ENCODE data around the gene TRO.

DNA sequence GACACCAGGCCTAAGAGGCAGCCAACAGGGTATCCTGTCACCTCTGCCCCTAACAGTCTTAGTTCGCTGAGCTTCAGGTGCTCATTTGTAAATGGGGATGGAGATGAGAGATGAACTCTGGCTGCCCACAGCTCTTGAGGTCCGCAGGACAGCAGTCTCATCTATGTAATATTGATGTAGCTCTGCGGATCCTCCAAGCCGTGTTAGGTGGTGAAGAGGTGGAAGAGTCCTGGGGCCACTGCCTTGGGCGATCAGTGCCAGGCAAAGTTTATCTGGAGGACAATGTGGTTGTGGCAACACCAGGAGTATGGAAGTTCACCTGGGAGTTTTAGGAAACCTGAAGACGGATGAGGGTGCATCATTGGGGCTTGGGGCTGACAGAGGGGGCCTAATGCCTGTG, 13.4 kb downstream of the TRO start:
- no peak for TF ChIP-seq RB1 (IDR thresholded peaks at IDR 0.05; ENCODE audit: low read depth)
- TF ChIP-seq SIX5 (IDR thresholded peaks at IDR 0.05; ENCODE audit: borderline replicate concordance in 1 of 2, insufficient read depth in 1 of 2, low read depth in 1 of 2, low read length in 2 of 2): no peak
- TF ChIP-seq RFX5 (IDR thresholded peaks at IDR 0.05; ENCODE audit: low read depth, low read length): no peak
- TF ChIP-seq FOXA3 (CRISPR knock-in tag; conservative IDR thresholded peaks at IDR 0.05 in 1 of 2, IDR thresholded peaks at IDR 0.05 in 1 of 2): no peak
- TF ChIP-seq SMC3 (conservative IDR thresholded peaks at IDR 0.05; ENCODE audit: insufficient read depth, low read depth, low read length): no peak
- no peak for TF ChIP-seq FOXM1 (IDR thresholded peaks at IDR 0.05; ENCODE audit: low read depth)
- no peak for TF ChIP-seq FOXM1 (CRISPR knock-in tag; IDR thresholded peaks at IDR 0.05; ENCODE audit: low read depth)
- TF ChIP-seq, protein P1, sequence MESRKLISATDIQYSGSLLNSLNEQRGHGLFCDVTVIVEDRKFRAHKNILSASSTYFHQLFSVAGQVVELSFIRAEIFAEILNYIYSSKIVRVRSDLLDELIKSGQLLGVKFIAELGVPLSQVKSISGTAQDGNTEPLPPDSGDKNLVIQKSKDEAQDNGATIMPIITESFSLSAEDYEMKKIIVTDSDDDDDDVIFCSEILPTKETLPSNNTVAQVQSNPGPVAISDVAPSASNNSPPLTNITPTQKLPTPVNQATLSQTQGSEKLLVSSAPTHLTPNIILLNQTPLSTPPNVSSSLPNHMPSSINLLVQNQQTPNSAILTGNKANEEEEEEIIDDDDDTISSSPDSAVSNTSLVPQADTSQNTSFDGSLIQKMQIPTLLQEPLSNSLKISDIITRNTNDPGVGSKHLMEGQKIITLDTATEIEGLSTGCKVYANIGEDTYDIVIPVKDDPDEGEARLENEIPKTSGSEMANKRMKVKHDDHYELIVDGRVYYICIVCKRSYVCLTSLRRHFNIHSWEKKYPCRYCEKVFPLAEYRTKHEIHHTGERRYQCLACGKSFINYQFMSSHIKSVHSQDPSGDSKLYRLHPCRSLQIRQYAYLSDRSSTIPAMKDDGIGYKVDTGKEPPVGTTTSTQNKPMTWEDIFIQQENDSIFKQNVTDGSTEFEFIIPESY (CRISPR knock-in tag; IDR thresholded peaks at IDR 0.05): no peak
- no peak for TF ChIP-seq SRSF7 (optimal IDR thresholded peaks at IDR 0.05; ENCODE audit: low read depth, low read length)
- TF ChIP-seq L3MBTL2 (IDR thresholded peaks at IDR 0.05): no peak
- no peak for TF ChIP-seq NCOA4 (IDR thresholded peaks at IDR 0.05; ENCODE audit: partially characterized antibody)
- no peak for TF ChIP-seq CTCF (IDR thresholded peaks at IDR 0.05 in 2 of 3, conservative IDR thresholded peaks at IDR 0.05 in 1 of 3; ENCODE audit: insufficient read depth in 2 of 3, low read depth in 1 of 3, low read length in 3 of 3)
- TF ChIP-seq ZNF274 (IDR thresholded peaks at IDR 0.05; ENCODE audit: borderline replicate concordance, low read depth, low read length): no peak
- TF ChIP-seq MIER1 (IDR thresholded peaks at IDR 0.05; ENCODE audit: low read depth): no peak
- TF ChIP-seq RAD21 (CRISPR knock-in tag; conservative IDR thresholded peaks at IDR 0.05 in 1 of 2, IDR thresholded peaks at IDR 0.05 in 1 of 2): no peak

Measured in K562 (cell line).